ENCODE data around the gene OOSP2.

DNA sequence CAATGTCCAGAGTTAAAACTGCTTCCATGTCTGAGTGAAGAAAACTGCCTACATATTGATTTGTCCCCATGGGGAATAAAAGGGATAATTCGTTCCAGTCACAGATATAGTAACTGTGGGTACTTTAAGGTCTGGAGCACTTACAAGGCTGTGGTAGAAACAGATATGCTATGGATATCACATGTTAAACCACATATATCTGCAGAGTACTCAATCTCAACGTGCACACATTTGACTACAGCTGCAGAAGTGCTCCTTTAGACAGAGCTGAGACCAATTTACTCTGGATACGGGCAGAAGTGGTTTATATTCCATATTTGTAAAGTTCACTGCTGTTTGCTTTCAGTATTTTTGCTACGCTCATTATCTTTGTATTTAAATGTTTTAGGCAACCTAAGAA is 38.5 kb downstream of the OOSP2 start:
- no peak for TF ChIP-seq ZNF274 (IDR thresholded peaks at IDR 0.05; ENCODE audit: low read depth, low read length)
- TF ChIP-seq YY1 (IDR thresholded peaks at IDR 0.05; ENCODE audit: insufficient read depth, insufficient read length), result no peak
- no peak for TF ChIP-seq SUZ12 (IDR thresholded peaks at IDR 0.05; ENCODE audit: extremely low read depth, insufficient read depth, insufficient read length)
